NB4 (cell line): ENCODE data around the gene ABLIM2.

Experiments used
- DNase-seq: peaks from one replicate; pipeline ENCODE4 v3.0.0; 2010; ENCODE audit warnings: low read depth
- H3K4me3 ChIP-seq: one replicate; pipeline ENCODE4 v1.5.1; 2011; ENCODE audit warnings: mild to moderate bottlenecking, low read depth, low read length, moderate library complexity
- MYC ChIP-seq: IDR thresholded peaks from 2 replicates; pipeline ENCODE4 v1.6.1; 2011; ENCODE audit warnings: low read depth, low read length
- POLR2A ChIP-seq: IDR thresholded peaks from 2 replicates; pipeline ENCODE4 v1.6.1; 2011; ENCODE audit warnings: mild to moderate bottlenecking; ENCODE audit not compliant: insufficient read length; ENCODE audit errors: extremely low read depth
- TF ChIP-seq, protein P1 (sequence below): IDR thresholded peaks from one replicate; pipeline ENCODE4 v1.5.1; 2012; ENCODE audit warnings: low read depth, low read length
- TF ChIP-seq, protein P2 (sequence below): IDR thresholded peaks from 2 replicates; pipeline ENCODE4 v1.6.1; 2011; ENCODE audit warnings: low read depth, low read length

The ABLIM2 gene

DNA sequence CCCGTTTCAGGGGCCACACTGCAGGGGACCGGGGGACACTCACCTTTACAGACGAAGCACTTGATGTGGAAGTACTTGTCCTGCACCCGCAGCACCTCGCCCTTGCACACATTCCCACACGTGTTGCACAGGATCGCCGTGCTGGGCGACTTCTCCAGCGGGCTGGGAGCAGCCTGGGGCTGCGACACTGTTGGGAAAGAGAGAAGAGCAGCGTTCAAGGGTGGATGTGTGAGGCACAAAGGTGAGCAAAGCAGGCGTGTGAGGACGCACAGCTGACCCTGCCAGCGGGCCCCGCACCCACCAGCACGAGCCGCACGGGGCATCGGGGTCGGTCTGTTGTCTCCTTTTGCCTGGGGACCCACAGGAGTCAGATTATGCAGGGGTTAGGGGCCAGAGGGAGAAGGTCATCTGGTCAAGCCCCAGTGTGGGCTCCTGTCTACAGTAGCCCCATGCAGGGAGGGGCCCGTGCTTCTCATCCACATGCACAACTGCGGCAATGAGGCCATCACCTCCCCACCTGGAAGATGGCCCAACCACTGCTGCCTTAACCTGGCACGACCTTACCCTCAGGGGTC is 52.1 kb downstream of the ABLIM2 start:
- TF ChIP-seq POLR2A: no peak
- TF ChIP-seq, protein P1, sequence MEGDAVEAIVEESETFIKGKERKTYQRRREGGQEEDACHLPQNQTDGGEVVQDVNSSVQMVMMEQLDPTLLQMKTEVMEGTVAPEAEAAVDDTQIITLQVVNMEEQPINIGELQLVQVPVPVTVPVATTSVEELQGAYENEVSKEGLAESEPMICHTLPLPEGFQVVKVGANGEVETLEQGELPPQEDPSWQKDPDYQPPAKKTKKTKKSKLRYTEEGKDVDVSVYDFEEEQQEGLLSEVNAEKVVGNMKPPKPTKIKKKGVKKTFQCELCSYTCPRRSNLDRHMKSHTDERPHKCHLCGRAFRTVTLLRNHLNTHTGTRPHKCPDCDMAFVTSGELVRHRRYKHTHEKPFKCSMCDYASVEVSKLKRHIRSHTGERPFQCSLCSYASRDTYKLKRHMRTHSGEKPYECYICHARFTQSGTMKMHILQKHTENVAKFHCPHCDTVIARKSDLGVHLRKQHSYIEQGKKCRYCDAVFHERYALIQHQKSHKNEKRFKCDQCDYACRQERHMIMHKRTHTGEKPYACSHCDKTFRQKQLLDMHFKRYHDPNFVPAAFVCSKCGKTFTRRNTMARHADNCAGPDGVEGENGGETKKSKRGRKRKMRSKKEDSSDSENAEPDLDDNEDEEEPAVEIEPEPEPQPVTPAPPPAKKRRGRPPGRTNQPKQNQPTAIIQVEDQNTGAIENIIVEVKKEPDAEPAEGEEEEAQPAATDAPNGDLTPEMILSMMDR: no peak
- no peak for TF ChIP-seq MYC
- TF ChIP-seq, protein P2, sequence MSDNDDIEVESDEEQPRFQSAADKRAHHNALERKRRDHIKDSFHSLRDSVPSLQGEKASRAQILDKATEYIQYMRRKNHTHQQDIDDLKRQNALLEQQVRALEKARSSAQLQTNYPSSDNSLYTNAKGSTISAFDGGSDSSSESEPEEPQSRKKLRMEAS: no peak
- no peak for DNase-seq
- H3K4me3 ChIP-seq: no peak overlapping the region

DNA sequence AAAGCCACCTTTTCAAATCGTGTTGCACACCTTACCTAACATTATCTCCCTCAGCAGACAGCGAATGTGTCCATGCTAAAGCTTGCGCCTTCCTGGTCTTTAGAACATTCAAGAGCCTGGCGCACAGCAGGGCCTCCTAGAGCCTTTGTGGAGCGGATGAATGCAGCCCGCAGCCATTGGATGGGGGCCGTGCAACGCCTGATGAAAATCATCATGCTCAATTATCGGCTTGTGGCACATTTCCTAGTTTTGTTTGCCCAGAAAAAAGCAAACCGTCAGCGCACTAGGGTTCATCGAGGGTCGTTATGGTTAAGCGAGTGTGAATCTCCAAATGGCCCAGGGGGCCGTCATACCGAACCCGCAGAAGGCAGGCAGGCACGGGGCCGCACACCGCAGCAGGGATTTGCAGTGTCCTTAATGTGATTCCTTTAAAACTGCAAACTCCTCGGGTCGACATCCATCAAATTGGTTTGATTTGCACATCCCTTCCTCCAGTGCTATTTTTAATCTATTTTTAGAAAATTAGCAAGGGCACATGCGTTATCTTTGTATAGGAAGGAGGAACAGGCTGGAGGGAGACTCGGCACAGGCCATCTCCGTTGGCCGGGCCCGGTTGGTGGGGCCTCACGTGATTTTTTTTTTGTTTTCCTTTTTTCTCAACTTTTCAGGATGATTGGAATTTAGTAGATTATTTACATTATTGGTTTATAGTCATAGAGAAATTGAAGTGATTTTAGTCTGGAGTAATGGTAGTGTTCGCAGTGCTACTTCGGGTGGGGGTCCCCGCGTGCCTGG is 53.1 kb downstream of the ABLIM2 start:
- H3K4me3 ChIP-seq: no peak overlapping the region
- no peak for DNase-seq
- TF ChIP-seq, protein P1: no peak
- no peak for TF ChIP-seq POLR2A
- TF ChIP-seq MYC: no peak
- TF ChIP-seq, protein P2: no peak

DNA sequence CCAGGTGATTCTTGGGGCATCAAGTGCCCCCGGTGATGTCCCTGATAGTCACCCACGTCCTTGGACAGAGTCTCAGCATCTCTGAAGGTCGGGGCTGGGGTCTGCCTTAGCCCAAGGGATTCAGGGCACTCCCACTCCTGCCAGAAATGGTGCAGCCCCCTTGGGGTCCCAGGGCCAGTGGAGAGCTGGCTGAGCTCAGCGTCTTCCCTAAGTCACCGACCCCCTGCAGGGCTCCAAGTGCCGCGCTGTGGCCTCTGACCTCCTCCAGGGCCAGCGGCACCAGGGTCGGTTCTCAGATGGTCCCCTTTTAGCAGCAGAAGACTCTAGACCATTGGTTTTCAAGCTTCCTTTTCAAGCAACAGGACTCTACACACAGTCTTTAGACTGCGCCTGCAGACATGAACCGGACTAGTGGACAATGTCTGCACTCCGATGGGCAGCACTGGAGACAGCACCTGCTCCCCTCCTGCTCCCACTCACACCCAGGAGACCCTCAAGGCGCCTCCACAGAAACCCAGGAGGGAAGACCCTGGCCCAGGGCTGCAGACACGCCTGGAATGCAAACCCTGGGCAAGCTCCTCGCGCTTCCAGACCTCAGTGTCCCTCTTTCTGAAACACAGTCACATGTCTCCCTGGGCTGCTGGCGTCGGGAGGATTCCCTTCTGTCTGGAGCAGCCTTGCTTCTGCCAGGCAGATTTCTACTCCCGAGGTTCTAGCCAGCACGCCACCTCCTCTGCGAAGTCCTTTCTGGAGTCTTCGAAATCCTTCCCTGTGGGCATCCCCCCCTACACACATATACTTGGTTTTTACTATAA is 53.9 kb downstream of the ABLIM2 start:
- no peak for DNase-seq
- H3K4me3 ChIP-seq: no peak overlapping the region
- TF ChIP-seq, protein P2: no peak
- TF ChIP-seq POLR2A: no peak
- TF ChIP-seq, protein P1: no peak
- no peak for TF ChIP-seq MYC

DNA sequence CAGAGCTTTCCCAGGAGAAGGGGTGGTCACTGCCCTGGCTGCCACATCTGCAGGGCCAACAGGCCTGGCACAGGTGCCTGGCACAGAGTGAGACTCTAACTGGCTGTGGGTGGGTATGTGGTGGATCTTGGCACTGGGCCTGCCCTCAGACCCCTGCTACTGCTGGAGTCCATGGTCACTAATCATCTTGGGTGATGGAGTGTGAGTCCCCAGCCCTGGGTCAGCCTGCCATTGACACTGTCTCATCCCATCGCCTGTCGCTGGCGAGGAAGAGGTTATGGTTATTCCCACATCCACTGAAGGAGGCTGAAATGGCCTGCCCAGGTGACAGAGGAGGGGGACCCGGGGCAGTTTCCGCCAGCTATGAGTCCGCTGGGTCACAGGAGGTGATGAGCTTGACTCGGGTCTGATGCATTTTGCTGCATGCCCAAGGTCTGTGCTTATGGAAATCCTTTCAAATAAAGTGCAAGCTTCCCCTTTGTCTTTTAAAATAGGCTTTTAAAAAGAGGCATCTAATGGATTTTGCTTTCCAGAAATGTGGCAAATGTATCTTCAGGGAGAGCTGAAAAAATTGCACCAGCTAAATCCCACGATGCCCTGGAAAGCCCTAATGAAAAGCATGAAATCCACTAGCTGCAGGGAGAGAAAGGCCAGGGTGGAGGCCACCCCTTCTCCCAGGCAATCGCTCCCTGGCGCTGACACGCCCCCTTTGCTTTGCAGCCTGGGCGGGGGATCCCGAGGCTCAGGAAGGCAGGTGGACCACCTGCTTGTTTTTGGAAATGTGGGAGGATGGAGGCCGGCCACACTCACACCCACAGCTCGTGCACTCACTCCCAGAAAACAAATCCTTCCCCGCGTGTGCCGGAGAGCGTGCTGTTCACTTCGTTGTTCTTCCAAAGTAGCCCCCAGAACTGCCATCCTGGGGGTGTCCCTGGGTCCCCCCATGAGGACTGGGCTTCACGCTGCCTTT is 54.9 kb downstream of the ABLIM2 start:
- TF ChIP-seq, protein P2: no peak
- TF ChIP-seq, protein P1: no peak
- TF ChIP-seq POLR2A (no peak), MYC (no peak)
- H3K4me3 ChIP-seq: no peak overlapping the region
- no peak for DNase-seq

DNA sequence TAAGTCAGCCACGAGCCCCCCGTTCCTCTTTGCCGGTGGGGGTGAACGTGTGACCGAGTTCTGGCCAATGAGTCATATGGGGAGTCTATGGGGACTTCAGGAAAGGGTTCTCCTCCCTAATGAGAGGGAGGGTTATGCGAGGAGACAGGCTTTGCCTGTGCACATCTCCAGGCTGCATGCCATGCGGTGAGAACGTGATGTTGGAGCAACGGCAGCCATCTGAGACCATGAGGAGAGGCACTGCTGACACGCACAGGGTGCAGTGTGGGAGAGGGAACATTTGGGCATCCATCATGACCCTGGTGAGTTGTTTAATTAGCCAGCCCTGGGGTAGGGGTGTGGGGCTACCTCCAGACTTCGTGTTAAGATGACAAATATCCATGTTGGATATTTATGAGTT is 55.8 kb downstream of the ABLIM2 start:
- DNase-seq: no peak
- no peak overlapping the region for H3K4me3 ChIP-seq
- TF ChIP-seq MYC (no peak), POLR2A (no peak)
- TF ChIP-seq, protein P2: no peak
- TF ChIP-seq, protein P1: no peak
